Gastrocnemius medialis (tissue), 4 donors: ENCODE results near the gene WSB1. TPM values are rescaled to one million over a fixed set of nuclear protein-coding genes. Genes with fewer than 3 reads are reported as not detected.

Experiments used
- ATAC-seq, 2 donors: fragments of 150-250 bp; one replicate each; pipeline ENCODE4 v1.9.1; 2016
- DNase-seq, 2 donors: peaks; one replicate each; pipeline ENCODE4 v3.0.0-alpha.2; 2019
- H3K27ac ChIP-seq, 4 donors: fragments of 200-600 bp; sonication (generic); 1 replicate in 1 of 4; 2 replicates in 3 of 4; pipeline ENCODE4 v1.5.1; 2016 to 2018; ENCODE audit warnings: mild to moderate bottlenecking in 2 of 4, moderate library complexity in 1 of 4
- H3K27me3 ChIP-seq, 3 donors: fragments of 200-600 bp; sonication (generic) in 2 of 3; 1 replicate in 1 of 3; 2 replicates in 2 of 3; pipeline versions ENCODE4 v1.5.1 to v1.6.0; 2016 to 2019; ENCODE audit warnings: mild to moderate bottlenecking in 1 of 3, moderate library complexity in 1 of 3
- H3K36me3 ChIP-seq, 2 donors: fragments of 200-600 bp; sonication (generic) in 1 of 2; one replicate each; pipeline ENCODE4 v1.5.1; 2017 to 2018
- H3K4me1 ChIP-seq, 2 donors: fragments of 200-600 bp; sonication (generic) in 1 of 2; one replicate each; pipeline ENCODE4 v1.5.1; 2016 to 2017; ENCODE audit warnings: mild to moderate bottlenecking in 2 of 2
- H3K4me3 ChIP-seq, 4 donors: fragments of 200-600 bp; sonication (generic) in 3 of 4; 1 replicate in 1 of 4; 2 replicates in 3 of 4; pipeline ENCODE4 v1.5.1; 2016 to 2019; ENCODE audit warnings: mild to moderate bottlenecking in 2 of 4
- H3K9me3 ChIP-seq, 3 donors: fragments of 200-600 bp; sonication (generic) in 2 of 3; 1 replicate in 1 of 3; 2 replicates in 2 of 3; pipeline ENCODE4 v1.5.1; 2016 to 2019
- POLR2A ChIP-seq, 2 donors: fragments of 450-650 bp; IDR thresholded peaks; one replicate each; pipeline ENCODE4 v1.6.1; 2017; ENCODE audit warnings: antibody characterized with exemption in 2 of 2, mild to moderate bottlenecking in 2 of 2, moderate library complexity in 2 of 2
- in situ Hi-C, 4 donors: fragments of 200-750 bp; cut with MboI; loops; one replicate each; pipeline versions ENCODE4 v1.15.0 to v1.8.0; 2017; ENCODE audit warnings: low sequenced_read_pairs in 4 of 4
- intact Hi-C: fragments of 100-400 bp; cut with DNase I; formaldehyde crosslinking; loops from one replicate; pipeline ENCODE4 v1.15.1; 2023; ENCODE audit warnings: low total_unique reads
- total RNA-seq, 4 donors: library from RNA; depleted of rRNA; stranded (reverse); fragments of >200 nt; gene quantifications; one replicate each; pipeline versions ENCODE4 v1.1.0 to v1.2.3, GENCODE V29; 2016
- TF ChIP-seq, protein P1 (sequence below), 5 experiments: fragments of 450-650 bp in 3 of 5; fragments of 200-600 bp in 2 of 5; sonication (generic) in 2 of 5; IDR thresholded peaks in 4 of 5; conservative IDR thresholded peaks in 1 of 5; 1 replicate in 4 of 5; 2 replicates in 1 of 5; pipeline ENCODE4 v1.5.1; 2016 to 2019; ENCODE audit warnings: antibody characterized with exemption in 5 of 5, mild to moderate bottlenecking in 3 of 5, moderate library complexity in 3 of 5

The WSB1 gene
- total RNA-seq, 4 donors from 2014 or later = 15.8 to 48.1 (median 20.4) TPM

GRCh38 chr17:27318633-27319032 lies 24.7 kb downstream of the WSB1 start:
- Histone ChIP-seq H3K27me3 (no peaks in the 10 kb centered on the region), H3K27ac (peak overlapping the region in 1 of 4 donors; percentile 87), H3K36me3 (peaks cover 0 to 17% of the 10 kb centered on the region in 2 donors), H3K9me3 (no peaks in the 10 kb centered on the region), H3K4me3 (no peak overlapping the region), H3K4me1 (peaks cover 42 to 53% of the 10 kb centered on the region in 2 donors)
- in situ Hi-C loops = no loop called here
- ATAC-seq = no peak
- DNase-seq = no peak
- intact Hi-C loops = no loop called here
- TF ChIP-seq, protein P1, sequence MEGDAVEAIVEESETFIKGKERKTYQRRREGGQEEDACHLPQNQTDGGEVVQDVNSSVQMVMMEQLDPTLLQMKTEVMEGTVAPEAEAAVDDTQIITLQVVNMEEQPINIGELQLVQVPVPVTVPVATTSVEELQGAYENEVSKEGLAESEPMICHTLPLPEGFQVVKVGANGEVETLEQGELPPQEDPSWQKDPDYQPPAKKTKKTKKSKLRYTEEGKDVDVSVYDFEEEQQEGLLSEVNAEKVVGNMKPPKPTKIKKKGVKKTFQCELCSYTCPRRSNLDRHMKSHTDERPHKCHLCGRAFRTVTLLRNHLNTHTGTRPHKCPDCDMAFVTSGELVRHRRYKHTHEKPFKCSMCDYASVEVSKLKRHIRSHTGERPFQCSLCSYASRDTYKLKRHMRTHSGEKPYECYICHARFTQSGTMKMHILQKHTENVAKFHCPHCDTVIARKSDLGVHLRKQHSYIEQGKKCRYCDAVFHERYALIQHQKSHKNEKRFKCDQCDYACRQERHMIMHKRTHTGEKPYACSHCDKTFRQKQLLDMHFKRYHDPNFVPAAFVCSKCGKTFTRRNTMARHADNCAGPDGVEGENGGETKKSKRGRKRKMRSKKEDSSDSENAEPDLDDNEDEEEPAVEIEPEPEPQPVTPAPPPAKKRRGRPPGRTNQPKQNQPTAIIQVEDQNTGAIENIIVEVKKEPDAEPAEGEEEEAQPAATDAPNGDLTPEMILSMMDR (IDR thresholded peaks at IDR 0.05 in 4 of 5, conservative IDR thresholded peaks at IDR 0.05 in 1 of 5) = no peak
- no peak for TF ChIP-seq POLR2A (IDR thresholded peaks at IDR 0.05)

GRCh38 chr17:27319541-27320221 lies 25.8 kb downstream of the WSB1 start:
- ATAC-seq = peak in 1 of 2 donors; percentile 89
- in situ Hi-C loops = loop anchor here in 1 of 4 donors (10.0 kb wide), 1 partner anchor 55 kb away; no protein-coding TSS in a partner anchor
- no peaks in the 10 kb centered on the region for H3K9me3 ChIP-seq
- H3K27ac ChIP-seq = peak overlapping the region; percentile 80 to 87 (median 85)
- TF ChIP-seq, protein P1 (IDR thresholded peaks at IDR 0.05 in 4 of 5, conservative IDR thresholded peaks at IDR 0.05 in 1 of 5) = no peak
- TF ChIP-seq POLR2A (IDR thresholded peaks at IDR 0.05) = peak; percentile 57 to 71
- intact Hi-C loops = loop anchor here (1.0 to 2.0 kb wide), 3 partner anchors 13 to 253 kb away; no protein-coding TSS in a partner anchor
- peaks cover 0 to 8% of the 10 kb centered on the region in 2 donors for H3K36me3 ChIP-seq
- no peaks in the 10 kb centered on the region for H3K27me3 ChIP-seq
- DNase-seq = peak; percentile 91 to 96
- no peak overlapping the region for H3K4me3 ChIP-seq
- H3K4me1 ChIP-seq = peaks cover 44 to 63% of the 10 kb centered on the region in 2 donors

GRCh38 chr17:27320222-27320560 lies 26.3 kb downstream of the WSB1 start:
- intact Hi-C loops (loop anchor here (1.0 to 2.0 kb wide), 3 partner anchors 12 to 253 kb away; no protein-coding TSS in a partner anchor), in situ Hi-C loops (loop anchor here in 1 of 4 donors (10.0 kb wide), 1 partner anchor 55 kb away; no protein-coding TSS in a partner anchor)
- peaks cover 0 to 3% of the 10 kb centered on the region in 2 donors for H3K36me3 ChIP-seq
- H3K27ac ChIP-seq = peak overlapping the region; percentile 80 to 87 (median 85)
- ATAC-seq = peak in 1 of 2 donors; percentile 90
- H3K4me1 ChIP-seq = peaks cover 39 to 58% of the 10 kb centered on the region in 2 donors
- H3K9me3 ChIP-seq = no peaks in the 10 kb centered on the region
- no peak overlapping the region for H3K4me3 ChIP-seq
- H3K27me3 ChIP-seq = no peaks in the 10 kb centered on the region
- TF ChIP-seq, protein P1 (IDR thresholded peaks at IDR 0.05 in 4 of 5, conservative IDR thresholded peaks at IDR 0.05 in 1 of 5) = no peak
- no peak for TF ChIP-seq POLR2A (IDR thresholded peaks at IDR 0.05)
- no peak for DNase-seq

- Histone ChIP-seq H3K4me3 (no peak overlapping the region), H3K4me1 (peaks cover 31 to 46% of the 10 kb centered on the region in 2 donors), H3K9me3 (no peaks in the 10 kb centered on the region), H3K27me3 (no peaks in the 10 kb centered on the region), H3K36me3 (no peaks in the 10 kb centered on the region), H3K27ac (peak overlapping the region in 1 of 4 donors; percentile 86)
- TF ChIP-seq, protein P1 (IDR thresholded peaks at IDR 0.05 in 4 of 5, conservative IDR thresholded peaks at IDR 0.05 in 1 of 5) = no peak
- no peak for TF ChIP-seq POLR2A (IDR thresholded peaks at IDR 0.05)
- intact Hi-C loops (loop anchor here (2.0 kb wide), 1 partner anchor 251 kb away; no protein-coding TSS in a partner anchor), in situ Hi-C loops (loop anchor here in 1 of 4 donors (10.0 kb wide), 1 partner anchor 57 kb away; no protein-coding TSS in a partner anchor)
- ATAC-seq = no peak
- DNase-seq = no peak
Observed at GRCh38 chr17:27321372-27321771, 27.5 kb downstream of the WSB1 start.
